Activated T-helper 1 cell treated with anti-CD3 and anti-CD28 coated beads, Interleukin-12 subunit alpha, Interleukin-12 subunit beta, Interleukin-2, Interleukin-4 antibody, amounts not matched to agents 30 ng/mL and 10 ng/mL and 1 ng/mL, durations not matched to agents 14 hours and 24 hours and 36 hours (primary cell): ENCODE results near the gene NSMCE1. TPM values are rescaled to one million over a fixed set of nuclear protein-coding genes. Genes with fewer than 3 reads are reported as not detected.
"Not testable (repeated sequence)": the region's sequence is repeated elsewhere in the genome, so short reads cannot be mapped to it uniquely, and the experiment has no call there.

Source experiments
- DNase-seq: peaks from one replicate; pipeline ENCODE4 v3.0.0; 2021; ENCODE audit warnings: low spot score
- H3K27ac Mint-ChIP-seq: one replicate; pipeline ENCODE4 v1.8.0; 2021; ENCODE audit warnings: mild to moderate bottlenecking, mixed read lengths
- H3K27me3 Mint-ChIP-seq: one replicate; pipeline ENCODE4 v1.8.0; 2022; ENCODE audit warnings: mild to moderate bottlenecking, moderate library complexity, mixed read lengths; ENCODE audit not compliant: insufficient read depth
- H3K36me3 Mint-ChIP-seq: one replicate; pipeline ENCODE4 v1.8.0; 2021; ENCODE audit warnings: low read depth, mixed read lengths
- H3K4me1 Mint-ChIP-seq: one replicate; pipeline ENCODE4 v1.8.0; 2021; ENCODE audit warnings: low read depth, mixed read lengths
- H3K4me3 Mint-ChIP-seq: one replicate; pipeline ENCODE4 v1.8.0; 2021; ENCODE audit warnings: mild to moderate bottlenecking, moderate library complexity, mixed read lengths
- H3K9me3 Mint-ChIP-seq: one replicate; pipeline ENCODE4 v1.8.0; 2021; ENCODE audit warnings: mixed read lengths
- intact Hi-C: fragments of 100-400 bp; cut with micrococcal nuclease; formaldehyde crosslinking; loops from one replicate; pipeline ENCODE4 v1.15.1; 2024
- total RNA-seq: library from RNA; stranded (reverse); gene quantifications from 2 replicates; pipeline ENCODE4 v1.2.3, GENCODE V29; 2022

NSMCE1 gene
- total RNA-seq, 1 donor from 2014 or later: 134 TPM

DNA sequence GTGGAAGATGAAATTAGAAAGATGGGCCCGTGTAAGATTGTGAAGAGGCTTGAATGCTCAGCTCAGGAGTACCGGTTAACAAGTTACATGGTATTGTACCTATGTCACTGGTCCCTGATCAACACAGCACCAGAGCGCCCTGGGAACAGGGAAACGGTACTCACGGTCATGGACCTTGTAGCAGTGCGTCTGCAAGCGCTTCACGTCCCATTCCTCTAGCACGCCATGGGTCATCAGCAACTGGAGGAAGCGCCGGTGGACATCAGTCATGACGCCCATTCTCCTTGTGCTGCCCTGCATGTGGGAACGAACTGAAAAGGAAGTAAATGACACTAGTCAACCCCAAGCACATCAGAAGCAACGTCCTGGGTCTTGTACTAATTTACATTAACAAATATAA is 11.3 kb downstream of the NSMCE1 start:
- H3K9me3 Mint-ChIP-seq: no peaks in the 10 kb centered on the region
- DNase-seq: no peak
- intact Hi-C loops: no loop called here
- H3K4me3 Mint-ChIP-seq: no peak overlapping the region
- no peaks in the 10 kb centered on the region for H3K27me3 Mint-ChIP-seq
- peaks cover 66% of the 10 kb centered on the region for H3K4me1 Mint-ChIP-seq
- H3K27ac Mint-ChIP-seq: peak overlapping the region; percentile 51
- peaks cover 45% of the 10 kb centered on the region for H3K36me3 Mint-ChIP-seq

GRCh38 chr16:27256861-27257260 is 11.7 kb downstream of the NSMCE1 start:
- no peak overlapping the region for H3K4me3 Mint-ChIP-seq
- intact Hi-C loops: no loop called here

DNA sequence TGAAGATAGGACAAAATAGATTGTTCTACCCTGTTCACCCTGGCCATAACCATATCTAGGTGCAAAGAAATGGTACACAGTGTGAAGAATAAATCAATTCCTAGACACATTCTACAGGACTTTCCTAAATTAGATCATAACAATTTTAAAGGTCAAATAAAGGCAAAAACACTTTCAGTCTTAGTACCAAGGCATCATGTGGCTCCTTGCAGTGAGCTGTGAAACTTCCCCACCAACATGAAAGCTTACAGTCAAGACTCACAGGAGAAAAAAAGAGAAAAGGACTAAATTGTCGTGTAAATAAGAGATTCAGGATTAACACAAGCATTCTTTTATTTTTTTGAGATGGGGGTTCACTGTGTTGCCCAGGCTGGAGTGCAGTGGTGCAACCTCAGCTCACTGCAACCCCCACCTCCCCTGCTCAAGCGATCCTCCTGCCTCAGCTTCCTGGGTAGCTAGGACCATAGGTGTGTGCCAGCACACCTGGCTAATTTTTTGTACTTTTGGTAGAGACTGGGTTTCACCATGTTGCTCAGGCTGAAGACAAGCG is 14.2 kb downstream of the NSMCE1 start:
- intact Hi-C loops: loop anchor here (1.0 to 5.0 kb wide), 10 partner anchors 8 to 1997 kb away; partner anchors contain the start of genes IL4R, KDM8, NSMCE1 and ZKSCAN2
- Mint-ChIP-seq H3K36me3 (peaks cover 53% of the 10 kb centered on the region), H3K4me3 (peak overlapping the region; percentile 71), H3K27ac (peak overlapping the region; percentile 88), H3K4me1 (peaks cover 82% of the 10 kb centered on the region), H3K9me3 (peaks cover 4% of the 10 kb centered on the region), H3K27me3 (no peaks in the 10 kb centered on the region)
- no peak for DNase-seq

More at GRCh38 chr16:27256861-27257260, 11.7 kb downstream of the NSMCE1 start:
- H3K4me1 Mint-ChIP-seq: peaks cover 68% of the 10 kb centered on the region
- no peak for DNase-seq
- peaks cover 47% of the 10 kb centered on the region for H3K36me3 Mint-ChIP-seq
- no peaks in the 10 kb centered on the region for H3K9me3 Mint-ChIP-seq
- H3K27me3 Mint-ChIP-seq: no peaks in the 10 kb centered on the region
- peak overlapping the region; percentile 51 for H3K27ac Mint-ChIP-seq

GRCh38 chr16:27253526-27253930 is 15.0 kb downstream of the NSMCE1 start:
- intact Hi-C loops: loop anchor here (1.0 to 5.0 kb wide), 3 partner anchors 114 to 1996 kb away; partner anchors contain the start of gene ZKSCAN2
- DNase-seq: no peak
- Mint-ChIP-seq H3K9me3 (peaks cover 4% of the 10 kb centered on the region), H3K4me1 (peaks cover 82% of the 10 kb centered on the region), H3K36me3 (peaks cover 52% of the 10 kb centered on the region), H3K27ac (peak overlapping the region; percentile 88), H3K27me3 (no peaks in the 10 kb centered on the region), H3K4me3 (peak overlapping the region; percentile 59)

GRCh38 chr16:27252206-27252585 is 16.4 kb downstream of the NSMCE1 start:
- peaks cover 82% of the 10 kb centered on the region for H3K4me1 Mint-ChIP-seq
- H3K9me3 Mint-ChIP-seq: peaks cover 4% of the 10 kb centered on the region
- H3K4me3 Mint-ChIP-seq: peak overlapping the region; percentile 23
- H3K27me3 Mint-ChIP-seq: no peaks in the 10 kb centered on the region
- no peak for DNase-seq
- peaks cover 55% of the 10 kb centered on the region for H3K36me3 Mint-ChIP-seq
- peak overlapping the region; percentile 88 for H3K27ac Mint-ChIP-seq
- intact Hi-C loops: loop anchor here (5.0 kb wide), 2 partner anchors 155 to 1995 kb away; partner anchors contain the start of gene ZKSCAN2

DNA sequence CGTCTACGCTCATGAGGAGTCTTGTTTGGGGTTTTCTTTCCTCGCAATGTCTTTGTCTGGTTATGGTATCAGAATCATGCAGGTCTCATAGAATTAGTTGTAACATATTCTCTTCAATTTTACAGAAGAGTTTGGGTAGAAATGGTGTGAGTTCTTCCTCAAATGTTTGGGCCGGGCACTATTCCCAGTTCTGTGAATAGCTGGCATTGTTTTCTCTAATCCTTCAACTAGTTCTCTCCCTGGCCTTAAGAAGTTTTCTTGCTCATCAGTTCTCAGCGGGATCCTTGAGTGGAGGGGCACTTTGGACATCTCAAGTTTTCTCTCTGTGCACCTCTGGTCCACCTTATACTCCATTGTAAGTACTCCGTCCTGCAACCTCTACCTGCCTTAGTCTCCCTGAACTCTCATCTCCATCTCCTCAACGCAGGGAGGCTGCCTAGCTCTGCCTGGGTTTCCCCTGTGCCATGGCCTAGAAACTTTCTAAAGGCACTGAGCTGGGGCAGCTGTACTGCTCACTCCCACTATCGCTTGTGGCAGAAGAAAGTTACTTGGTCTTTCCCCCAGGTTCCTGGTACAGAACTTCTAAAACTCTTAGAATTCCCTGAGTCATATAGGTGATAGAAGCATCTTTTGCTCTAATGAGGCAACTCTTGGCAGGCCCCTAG is 16.9 kb downstream of the NSMCE1 start:
- H3K27ac Mint-ChIP-seq: peak overlapping the region; percentile 88
- DNase-seq: no peak
- intact Hi-C loops: loop anchor here (5.0 kb wide), 2 partner anchors 156 to 1994 kb away; partner anchors contain the start of gene ZKSCAN2
- H3K9me3 Mint-ChIP-seq: peaks cover 4% of the 10 kb centered on the region
- H3K4me3 Mint-ChIP-seq: peak overlapping the region; percentile 9
- no peaks in the 10 kb centered on the region for H3K27me3 Mint-ChIP-seq
- H3K36me3 Mint-ChIP-seq: peaks cover 56% of the 10 kb centered on the region
- peaks cover 87% of the 10 kb centered on the region for H3K4me1 Mint-ChIP-seq

GRCh38 chr16:27248886-27249285 is 19.7 kb downstream of the NSMCE1 start:
- DNase-seq, intact Hi-C loops, H3K9me3 Mint-ChIP-seq, H3K4me3 Mint-ChIP-seq, H3K27me3 Mint-ChIP-seq: not testable (repeated sequence)
- Mint-ChIP-seq H3K4me1 (peaks cover 88% of the 10 kb centered on the region), H3K36me3 (peaks cover 48% of the 10 kb centered on the region), H3K27ac (peak overlapping the region; percentile 67)

DNA sequence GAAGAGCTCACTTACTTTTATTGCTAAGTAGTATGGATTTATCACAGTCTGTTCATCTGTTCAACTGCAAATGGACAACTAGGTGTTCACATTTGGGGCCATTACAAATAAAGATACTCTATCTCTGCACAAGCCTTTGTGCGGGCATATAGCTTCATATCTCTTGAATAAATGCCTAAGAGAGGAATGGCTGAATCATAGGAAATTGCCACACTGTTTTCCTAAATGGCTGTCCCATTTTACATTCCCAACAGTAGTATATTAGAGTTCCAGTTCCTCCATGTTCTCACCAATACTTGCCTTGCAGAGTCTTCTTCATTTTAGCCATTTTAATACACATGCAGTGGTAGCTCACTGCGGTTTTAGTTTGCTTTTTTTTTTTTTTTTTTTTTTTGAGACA is 20.5 kb downstream of the NSMCE1 start:
- peaks cover 88% of the 10 kb centered on the region for H3K4me1 Mint-ChIP-seq
- peaks cover 4% of the 10 kb centered on the region for H3K9me3 Mint-ChIP-seq
- H3K27ac Mint-ChIP-seq: peak overlapping the region; percentile 26
- no peak for DNase-seq
- H3K4me3 Mint-ChIP-seq: no peak overlapping the region
- peaks cover 52% of the 10 kb centered on the region for H3K36me3 Mint-ChIP-seq
- no peaks in the 10 kb centered on the region for H3K27me3 Mint-ChIP-seq
- intact Hi-C loops: no loop called here

- intact Hi-C loops: not testable (repeated sequence)
Observed at GRCh38 chr16:27247076-27247475, 21.5 kb downstream of the NSMCE1 start.

DNA sequence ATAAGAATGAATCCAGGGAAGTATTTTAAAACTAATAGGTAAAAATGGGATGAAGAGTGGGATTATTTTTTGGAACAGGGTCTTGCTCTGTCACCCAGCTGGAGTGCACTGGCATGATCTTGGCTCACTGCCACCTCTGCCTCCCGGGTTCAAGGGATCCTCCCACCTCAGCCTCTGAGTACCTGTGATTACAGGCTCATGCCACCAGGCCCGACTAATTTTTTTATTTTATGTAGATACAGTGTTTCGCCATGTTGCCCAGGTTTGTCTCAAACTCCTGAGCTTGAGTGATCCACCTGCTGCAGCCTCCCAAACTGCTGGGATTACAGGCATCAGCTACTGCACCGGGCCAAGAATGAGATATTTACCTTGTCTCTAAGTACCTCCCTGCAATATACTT is 22.1 kb downstream of the NSMCE1 start:
- Mint-ChIP-seq H3K4me1 (peaks cover 90% of the 10 kb centered on the region), H3K27ac (peak overlapping the region; percentile 92), H3K4me3 (peak overlapping the region; percentile 61), H3K9me3 (peaks cover 4% of the 10 kb centered on the region), H3K36me3 (peaks cover 51% of the 10 kb centered on the region), H3K27me3 (no peaks in the 10 kb centered on the region)
- DNase-seq: no peak
- intact Hi-C loops: loop anchor here (1.0 kb wide), 3 partner anchors 8 to 28 kb away; no protein-coding TSS in a partner anchor

More at GRCh38 chr16:27247076-27247475, 21.5 kb downstream of the NSMCE1 start:
- peaks cover 90% of the 10 kb centered on the region for H3K4me1 Mint-ChIP-seq
- H3K27ac Mint-ChIP-seq: peak overlapping the region; percentile 54
- peaks cover 52% of the 10 kb centered on the region for H3K36me3 Mint-ChIP-seq
- peak overlapping the region; percentile 21 for H3K4me3 Mint-ChIP-seq
- not testable (repeated sequence) for DNase-seq, H3K9me3 Mint-ChIP-seq, H3K27me3 Mint-ChIP-seq

DNA sequence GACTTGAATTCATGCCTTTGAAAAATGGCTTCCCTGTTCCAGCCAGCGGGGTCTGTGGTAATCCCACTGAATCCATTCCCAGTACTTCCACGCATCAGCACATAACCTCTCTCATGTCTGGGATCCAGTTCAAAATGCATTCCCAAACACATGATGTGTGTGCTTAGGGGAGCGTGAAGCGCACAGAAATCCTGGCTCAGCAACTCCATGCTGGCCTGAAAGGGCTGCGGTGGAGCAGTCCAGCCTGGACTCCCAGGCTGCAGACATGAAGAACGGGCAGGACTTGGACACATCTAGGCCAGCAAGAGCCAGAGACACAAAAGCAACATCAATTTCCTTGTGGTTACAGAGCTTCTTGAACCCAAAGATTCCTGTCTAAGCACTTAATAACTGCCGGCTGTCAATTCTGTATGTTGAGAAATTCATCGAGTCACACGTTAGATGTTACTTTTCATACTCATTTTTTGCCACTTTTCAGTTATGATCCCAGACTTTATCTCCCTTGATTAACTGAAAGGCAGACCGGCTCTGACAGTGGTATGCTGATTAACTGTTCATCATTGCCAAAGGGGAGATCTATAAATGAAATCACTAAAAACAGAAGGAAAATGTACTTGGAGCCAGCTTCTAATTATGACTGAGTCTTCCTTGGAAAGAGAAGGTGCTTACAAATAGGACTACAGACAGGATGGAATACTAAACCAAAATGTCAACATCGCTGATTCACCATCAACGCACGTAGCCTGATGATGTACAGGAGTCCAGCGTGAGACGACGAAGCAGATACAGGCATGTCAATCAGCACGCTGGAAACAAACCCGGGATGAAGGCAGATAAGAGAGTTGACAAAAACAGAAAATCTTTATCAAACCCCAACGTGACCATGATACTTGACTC is 23.0 kb downstream of the NSMCE1 start:
- H3K9me3 Mint-ChIP-seq: peaks cover 4% of the 10 kb centered on the region
- H3K4me1 Mint-ChIP-seq: peaks cover 88% of the 10 kb centered on the region
- intact Hi-C loops: loop anchor here (1.0 kb wide), 3 partner anchors 8 to 29 kb away; no protein-coding TSS in a partner anchor
- H3K27me3 Mint-ChIP-seq: no peaks in the 10 kb centered on the region
- peak overlapping the region; percentile 92 for H3K27ac Mint-ChIP-seq
- peaks cover 51% of the 10 kb centered on the region for H3K36me3 Mint-ChIP-seq
- H3K4me3 Mint-ChIP-seq: peak overlapping the region; percentile 61
- DNase-seq: no peak

GRCh38 chr16:27244363-27244755 is 24.2 kb downstream of the NSMCE1 start:
- Mint-ChIP-seq H3K9me3 (no peaks in the 10 kb centered on the region), H3K4me3 (no peak overlapping the region), H3K36me3 (peaks cover 43% of the 10 kb centered on the region), H3K4me1 (peaks cover 88% of the 10 kb centered on the region), H3K27me3 (no peaks in the 10 kb centered on the region), H3K27ac (peak overlapping the region; percentile 92)
- intact Hi-C loops: no loop called here
- DNase-seq: no peak
